GM12874 (cell line): ENCODE data around the gene POLR3B.

ENCODE experiments used
- TF ChIP-seq, protein P1 (sequence below): IDR thresholded peaks from 2 replicates; pipeline ENCODE4 v1.5.1; 2011; ENCODE audit warnings: low read depth, mild to moderate bottlenecking, control low read depth, low read length, moderate library complexity; ENCODE audit not compliant: insufficient read depth

POLR3B gene

DNA sequence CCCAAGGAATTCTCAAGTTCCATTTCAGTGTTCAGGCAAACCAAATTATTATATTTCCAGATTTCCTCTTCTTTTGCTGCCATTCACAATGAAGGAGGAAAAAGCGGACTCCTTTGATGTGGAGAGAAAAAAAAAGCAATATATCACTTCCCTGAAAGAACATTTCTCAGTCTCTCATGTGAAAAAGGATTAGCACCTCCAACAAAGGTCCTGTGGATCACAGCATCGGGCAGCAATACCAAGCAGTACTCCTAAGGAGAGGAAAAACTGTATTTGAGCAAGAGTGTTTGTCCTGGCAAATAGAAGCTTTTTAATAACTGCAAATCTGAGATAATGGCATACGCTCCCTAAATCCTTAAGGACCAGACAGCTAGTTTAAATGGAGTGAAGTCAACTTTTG lies 131.3 kb downstream of the POLR3B start:
- TF ChIP-seq, protein P1, sequence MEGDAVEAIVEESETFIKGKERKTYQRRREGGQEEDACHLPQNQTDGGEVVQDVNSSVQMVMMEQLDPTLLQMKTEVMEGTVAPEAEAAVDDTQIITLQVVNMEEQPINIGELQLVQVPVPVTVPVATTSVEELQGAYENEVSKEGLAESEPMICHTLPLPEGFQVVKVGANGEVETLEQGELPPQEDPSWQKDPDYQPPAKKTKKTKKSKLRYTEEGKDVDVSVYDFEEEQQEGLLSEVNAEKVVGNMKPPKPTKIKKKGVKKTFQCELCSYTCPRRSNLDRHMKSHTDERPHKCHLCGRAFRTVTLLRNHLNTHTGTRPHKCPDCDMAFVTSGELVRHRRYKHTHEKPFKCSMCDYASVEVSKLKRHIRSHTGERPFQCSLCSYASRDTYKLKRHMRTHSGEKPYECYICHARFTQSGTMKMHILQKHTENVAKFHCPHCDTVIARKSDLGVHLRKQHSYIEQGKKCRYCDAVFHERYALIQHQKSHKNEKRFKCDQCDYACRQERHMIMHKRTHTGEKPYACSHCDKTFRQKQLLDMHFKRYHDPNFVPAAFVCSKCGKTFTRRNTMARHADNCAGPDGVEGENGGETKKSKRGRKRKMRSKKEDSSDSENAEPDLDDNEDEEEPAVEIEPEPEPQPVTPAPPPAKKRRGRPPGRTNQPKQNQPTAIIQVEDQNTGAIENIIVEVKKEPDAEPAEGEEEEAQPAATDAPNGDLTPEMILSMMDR: no peak

DNA sequence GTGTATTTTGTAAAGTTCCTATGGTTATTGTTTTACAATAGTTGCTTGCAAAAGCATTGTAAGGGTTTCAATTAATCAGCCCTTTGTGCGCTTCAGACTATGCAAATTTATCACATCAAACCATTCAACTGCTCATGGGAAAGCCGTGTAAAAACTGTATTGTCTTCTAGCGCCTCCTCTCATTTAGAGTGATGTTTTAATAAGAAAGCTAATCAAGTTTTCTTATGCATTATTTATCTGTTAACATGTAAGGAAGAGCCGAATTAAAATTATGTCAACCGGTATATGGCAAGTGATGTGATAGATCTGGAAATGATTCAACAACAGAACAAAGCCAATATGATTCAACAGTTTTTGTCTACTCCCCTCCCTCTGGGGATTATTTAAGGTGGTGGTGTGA lies 132.7 kb downstream of the POLR3B start:
- TF ChIP-seq, protein P1: no peak

DNA sequence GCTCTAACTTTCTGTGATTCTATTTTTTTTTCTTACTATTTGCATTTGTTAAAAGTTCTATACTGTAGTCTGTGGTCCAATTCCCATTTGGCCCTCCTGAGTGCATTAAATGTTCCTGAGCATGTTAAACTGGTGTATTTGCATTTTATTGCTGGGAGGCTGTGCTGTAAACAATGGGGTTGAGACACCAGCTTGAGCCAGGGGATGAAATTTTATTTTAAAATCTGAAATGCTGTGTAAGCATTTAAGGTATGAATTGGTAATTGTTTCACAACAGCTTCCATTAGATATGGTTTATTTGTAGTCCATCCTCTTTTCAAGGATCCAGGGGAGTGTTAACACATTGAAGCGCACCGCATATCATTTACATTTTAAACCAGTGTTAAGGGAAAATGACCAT lies 135.3 kb downstream of the POLR3B start:
- TF ChIP-seq, protein P1: no peak

DNA sequence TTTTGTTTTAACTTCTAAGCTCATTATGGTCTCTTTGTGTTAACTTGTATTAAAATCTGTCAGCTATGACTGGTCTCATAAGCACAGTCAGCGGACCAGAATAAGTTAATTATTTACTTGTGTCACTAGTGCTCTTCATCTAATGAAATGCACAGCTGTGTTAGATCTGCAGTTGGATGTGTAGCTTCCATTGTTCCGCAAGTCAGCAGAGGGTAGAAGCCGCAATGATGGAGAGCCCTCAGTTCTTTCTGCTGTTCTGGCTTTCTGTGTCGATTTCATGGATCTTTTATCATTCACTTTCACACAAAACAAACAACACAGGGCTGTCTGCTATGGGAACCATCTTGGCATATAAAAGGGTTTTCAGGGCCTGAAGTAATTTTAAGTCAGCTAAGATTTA lies 136.0 kb downstream of the POLR3B start:
- TF ChIP-seq, protein P1: no peak

- TF ChIP-seq, protein P1: no peak
Observed at GRCh38 chr12:106495354-106495965, 137.9 kb downstream of the POLR3B start.

DNA sequence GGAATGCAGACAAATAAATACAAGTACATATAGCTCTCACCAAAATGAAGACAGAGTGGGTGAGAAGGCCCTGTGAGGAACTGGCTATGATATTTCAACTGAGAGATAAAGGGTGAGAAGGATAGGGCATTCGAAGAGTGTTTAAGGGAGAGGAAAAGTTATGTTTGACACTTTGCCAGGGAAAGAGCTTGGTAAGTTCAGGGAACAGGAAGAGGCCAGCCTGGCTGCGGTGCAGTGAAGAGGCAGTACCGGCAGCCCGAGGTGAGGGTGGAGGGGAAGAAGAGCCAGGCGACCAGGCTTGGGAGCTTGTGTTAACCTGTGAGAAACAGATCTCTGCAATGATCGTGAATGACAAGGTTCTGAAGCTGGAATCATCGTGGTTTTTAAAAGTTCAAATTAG lies 140.5 kb downstream of the POLR3B start:
- TF ChIP-seq, protein P1: no peak

GRCh38 chr12:106499628-106500027 lies 142.1 kb downstream of the POLR3B start:
- TF ChIP-seq, protein P1: no peak
